Breast epithelium (tissue), 4 donors: ENCODE results near the gene INVS. TPM values are rescaled to one million over a fixed set of nuclear protein-coding genes. Genes with fewer than 3 reads are reported as not detected.

Experiments
- DNase-seq, 2 donors: peaks; one replicate each; pipeline ENCODE4 v3.0.0-alpha.2; 2019; ENCODE audit warnings: low spot score in 2 of 2
- H3K27ac ChIP-seq, 2 donors: fragments of 200-600 bp; sonication (generic) in 1 of 2; one replicate each; pipeline ENCODE4 v1.5.1; 2016 to 2019; ENCODE audit warnings: mild to moderate bottlenecking in 1 of 2
- H3K27me3 ChIP-seq, 2 donors: fragments of 200-600 bp; sonication (generic) in 1 of 2; one replicate each; pipeline versions ENCODE4 v1.5.1 to v1.6.0; 2017 to 2019; ENCODE audit warnings: control low read depth in 1 of 2, mild to moderate bottlenecking in 1 of 2
- H3K36me3 ChIP-seq: fragments of 200-600 bp; one replicate; pipeline ENCODE4 v1.5.1; 2019
- H3K4me1 ChIP-seq, 2 donors: fragments of 200-600 bp; sonication (generic); one replicate each; pipeline ENCODE4 v1.5.1; 2016 to 2019; ENCODE audit warnings: control low read depth in 1 of 2
- H3K4me3 ChIP-seq, 3 donors: fragments of 200-600 bp; sonication (generic); 1 replicate in 2 of 3; 2 replicates in 1 of 3; pipeline ENCODE4 v1.5.1; 2016 to 2019; ENCODE audit warnings: mild to moderate bottlenecking in 3 of 3, moderate library complexity in 2 of 3
- H3K9me3 ChIP-seq, 2 donors: fragments of 200-600 bp; sonication (generic) in 1 of 2; one replicate each; pipeline ENCODE4 v1.5.1; 2016 to 2019; ENCODE audit warnings: control low read depth in 1 of 2
- CTCF ChIP-seq, 3 donors: fragments of 450-650 bp; IDR thresholded peaks; one replicate each; pipeline ENCODE4 v1.5.1; 2016 to 2017; ENCODE audit warnings: antibody characterized with exemption in 3 of 3, mild to moderate bottlenecking in 3 of 3, moderate library complexity in 3 of 3
- POLR2A ChIP-seq: fragments of 450-650 bp; IDR thresholded peaks from one replicate; pipeline ENCODE4 v1.6.1; 2016; ENCODE audit warnings: antibody characterized with exemption, mild to moderate bottlenecking, moderate library complexity
- POLR2AphosphoS5 ChIP-seq, 3 donors: sonication (generic); formaldehyde crosslinking; IDR thresholded peaks; one replicate each; pipeline ENCODE4 v1.6.1; 2017; ENCODE audit warnings: antibody characterized with exemption in 3 of 3
- intact Hi-C: fragments of 100-400 bp; cut with DNase I; formaldehyde crosslinking; loops from one replicate; pipeline ENCODE4 v1.15.1; 2023; ENCODE audit warnings: low total_unique reads
- total RNA-seq, 3 donors: library from RNA; depleted of rRNA; stranded (reverse); fragments of >200 nt; gene quantifications; one replicate each; pipeline ENCODE4 v1.1.0, GENCODE V29; 2016

Gene INVS
- total RNA-seq, 3 donors from 2014 or later: 30.7 to 36.0 (median 34.7) TPM

GRCh38 chr9:100206899-100207298 is 107.9 kb downstream of the INVS start:
- H3K36me3 ChIP-seq: no peaks in the 10 kb centered on the region
- H3K4me1 ChIP-seq: no peaks in the 10 kb centered on the region
- intact Hi-C loops: no loop called here
- no peak overlapping the region for H3K27ac ChIP-seq
- DNase-seq: no peak
- no peaks in the 10 kb centered on the region for H3K9me3 ChIP-seq
- TF ChIP-seq POLR2A: no peak
- no peak for TF ChIP-seq POLR2AphosphoS5 (IDR thresholded peaks at IDR 0.05)
- no peak for TF ChIP-seq CTCF (IDR thresholded peaks at IDR 0.05)
- H3K27me3 ChIP-seq: no peaks in the 10 kb centered on the region
- H3K4me3 ChIP-seq: no peak overlapping the region

- intact Hi-C loops: no loop called here
- no peak for TF ChIP-seq POLR2A
- no peak for TF ChIP-seq POLR2AphosphoS5 (IDR thresholded peaks at IDR 0.05)
- no peak for TF ChIP-seq CTCF (IDR thresholded peaks at IDR 0.05)
- no peak for DNase-seq
- Histone ChIP-seq H3K9me3 (no peaks in the 10 kb centered on the region), H3K36me3 (no peaks in the 10 kb centered on the region), H3K4me1 (no peaks in the 10 kb centered on the region), H3K4me3 (no peak overlapping the region), H3K27ac (no peak overlapping the region), H3K27me3 (no peaks in the 10 kb centered on the region)
Measured at GRCh38 chr9:100208673-100209072, 109.6 kb downstream of the INVS start.

GRCh38 chr9:100211476-100211875 is 112.4 kb downstream of the INVS start:
- no peak for DNase-seq
- Histone ChIP-seq H3K36me3 (no peaks in the 10 kb centered on the region), H3K9me3 (no peaks in the 10 kb centered on the region), H3K4me1 (no peaks in the 10 kb centered on the region), H3K4me3 (no peak overlapping the region), H3K27me3 (no peaks in the 10 kb centered on the region), H3K27ac (no peak overlapping the region)
- no peak for TF ChIP-seq CTCF (IDR thresholded peaks at IDR 0.05)
- intact Hi-C loops: no loop called here

GRCh38 chr9:100213730-100214477 is 114.9 kb downstream of the INVS start:
- Histone ChIP-seq H3K4me1 (no peaks in the 10 kb centered on the region), H3K36me3 (no peaks in the 10 kb centered on the region), H3K27ac (no peak overlapping the region), H3K9me3 (no peaks in the 10 kb centered on the region), H3K27me3 (no peaks in the 10 kb centered on the region), H3K4me3 (no peak overlapping the region)
- intact Hi-C loops: no loop called here
- no peak for TF ChIP-seq CTCF (IDR thresholded peaks at IDR 0.05)
- no peak for TF ChIP-seq POLR2A
- TF ChIP-seq POLR2AphosphoS5 (IDR thresholded peaks at IDR 0.05): no peak
- DNase-seq: no peak

GRCh38 chr9:100216178-100216787 is 117.2 kb downstream of the INVS start:
- TF ChIP-seq CTCF (IDR thresholded peaks at IDR 0.05) (peak; percentile 14 to 40 (median 31)), POLR2A (no peak)
- Histone ChIP-seq H3K27ac (no peak overlapping the region), H3K36me3 (no peaks in the 10 kb centered on the region), H3K9me3 (no peaks in the 10 kb centered on the region), H3K27me3 (no peaks in the 10 kb centered on the region), H3K4me1 (no peaks in the 10 kb centered on the region), H3K4me3 (no peak overlapping the region)
- intact Hi-C loops: no loop called here
- no peak for DNase-seq
